Vagina (tissue), 2 donors: ENCODE measurements around the gene JHY. TPM values are rescaled to one million over a fixed set of nuclear protein-coding genes. Genes with fewer than 3 reads are reported as not detected.
A peak's percentile ranks its signal among the peaks of the same experiment; 100 is the strongest.

Source experiments
- DNase-seq, 2 donors: peaks; one replicate each; pipeline ENCODE4 v3.0.0-alpha.2; 2017; ENCODE audit errors: extremely low spot score in 2 of 2
- H3K27ac ChIP-seq: fragments of 200-600 bp; sonication (generic); one replicate; pipeline ENCODE4 v1.5.1; 2019
- H3K27me3 ChIP-seq: fragments of 200-600 bp; sonication (generic); one replicate; pipeline ENCODE4 v1.5.1; 2019
- H3K36me3 ChIP-seq, 2 donors: fragments of 200-600 bp; sonication (generic); one replicate each; pipeline ENCODE4 v1.5.1; 2017 to 2019
- H3K4me1 ChIP-seq: fragments of 200-600 bp; sonication (generic); one replicate; pipeline ENCODE4 v1.5.1; 2019
- H3K4me3 ChIP-seq, 2 donors: fragments of 200-600 bp; sonication (generic); 1 replicate in 1 of 2; 2 replicates in 1 of 2; pipeline ENCODE4 v1.5.1; 2016 to 2019
- H3K9me3 ChIP-seq: fragments of 200-600 bp; sonication (generic); one replicate; pipeline ENCODE4 v1.5.1; 2019
- CTCF ChIP-seq, 3 experiments: fragments of 450-650 bp in 2 of 3; fragments of 200-600 bp in 1 of 3; sonication (generic) in 1 of 3; IDR thresholded peaks; one replicate each; pipeline ENCODE4 v1.5.1; 2017 to 2019; ENCODE audit warnings: antibody characterized with exemption in 3 of 3, mild to moderate bottlenecking in 2 of 3, moderate library complexity in 2 of 3
- POLR2A ChIP-seq, 2 donors: fragments of 450-650 bp; IDR thresholded peaks; one replicate each; pipeline ENCODE4 v1.6.1; 2017; ENCODE audit warnings: antibody characterized with exemption in 2 of 2, mild to moderate bottlenecking in 2 of 2, moderate library complexity in 2 of 2
- POLR2AphosphoS5 ChIP-seq, 2 donors: sonication (generic); formaldehyde crosslinking; IDR thresholded peaks; one replicate each; pipeline ENCODE4 v1.9.0; 2017; ENCODE audit warnings: antibody characterized with exemption in 2 of 2, mild to moderate bottlenecking in 2 of 2, low read depth in 1 of 2; ENCODE audit not compliant: insufficient read depth in 1 of 2
- intact Hi-C: fragments of 100-400 bp; cut with DNase I; formaldehyde crosslinking; loops from one replicate; pipeline ENCODE4 v1.15.1; 2023
- total RNA-seq: library from RNA; depleted of rRNA; stranded (reverse); fragments of >200 nt; gene quantifications from one replicate; pipeline ENCODE4 v1.2.3, GENCODE V29; 2016

The JHY gene
- total RNA-seq, 1 donor from 2014 or later: 7.6 TPM

DNA sequence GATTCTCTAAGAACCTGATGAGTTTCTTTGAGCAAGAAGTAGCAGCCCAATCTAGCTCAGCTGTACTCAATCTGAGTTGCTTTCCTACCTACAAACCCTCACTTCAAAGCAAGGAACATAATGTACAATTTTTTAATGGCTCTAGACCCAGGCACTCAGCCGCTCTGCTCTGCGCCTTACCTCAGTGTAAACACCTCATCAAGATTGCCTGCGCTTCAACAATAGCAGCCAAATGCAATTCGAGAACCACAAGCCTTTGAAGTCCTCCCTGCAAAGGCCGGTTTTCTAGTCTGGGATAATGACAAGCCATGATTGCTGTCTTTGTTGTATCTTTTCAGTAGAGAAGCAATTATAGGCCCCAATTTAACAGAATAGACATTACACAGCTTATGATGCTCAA, 38.0 kb downstream of the JHY start:
- no peak for DNase-seq
- H3K27me3 ChIP-seq: no peaks in the 10 kb centered on the region
- intact Hi-C loops: no loop called here
- H3K27ac ChIP-seq: no peak overlapping the region
- no peak for TF ChIP-seq POLR2A (IDR thresholded peaks at IDR 0.05)
- no peak for TF ChIP-seq CTCF (IDR thresholded peaks at IDR 0.05)
- no peak for TF ChIP-seq POLR2AphosphoS5 (IDR thresholded peaks at IDR 0.05; ENCODE audit: insufficient read depth in 1 of 2, low read depth in 1 of 2)
- no peaks in the 10 kb centered on the region for H3K36me3 ChIP-seq
- H3K4me1 ChIP-seq: no peaks in the 10 kb centered on the region
- no peaks in the 10 kb centered on the region for H3K9me3 ChIP-seq
- H3K4me3 ChIP-seq: no peak overlapping the region

GRCh38 chr11:122922893-122923292, 40.3 kb downstream of the JHY start:
- Histone ChIP-seq H3K27ac (no peak overlapping the region), H3K4me1 (no peaks in the 10 kb centered on the region), H3K36me3 (no peaks in the 10 kb centered on the region), H3K27me3 (no peaks in the 10 kb centered on the region), H3K4me3 (no peak overlapping the region), H3K9me3 (no peaks in the 10 kb centered on the region)
- TF ChIP-seq POLR2A (IDR thresholded peaks at IDR 0.05): no peak
- TF ChIP-seq CTCF (IDR thresholded peaks at IDR 0.05): no peak
- TF ChIP-seq POLR2AphosphoS5 (IDR thresholded peaks at IDR 0.05; ENCODE audit: insufficient read depth in 1 of 2, low read depth in 1 of 2): no peak
- intact Hi-C loops: no loop called here
- no peak for DNase-seq

DNA sequence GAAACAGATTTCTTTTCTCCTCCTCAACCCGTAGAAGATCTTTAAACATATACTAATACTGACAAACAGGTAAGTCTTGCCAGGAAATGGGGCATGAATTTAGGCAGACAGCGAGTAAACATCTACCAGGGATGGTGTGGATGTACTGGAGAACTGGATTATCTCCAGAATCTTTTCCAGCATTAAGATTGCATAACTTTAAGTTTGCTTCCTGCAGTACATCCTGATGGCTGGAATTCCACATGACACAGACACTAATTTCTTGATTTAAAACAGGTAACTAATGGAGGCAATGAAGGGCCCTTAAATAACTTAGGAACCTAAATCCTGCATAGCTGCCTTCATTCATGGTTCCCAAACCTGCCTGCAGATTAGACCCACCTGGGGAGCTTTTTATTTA, 40.7 kb downstream of the JHY start:
- TF ChIP-seq POLR2AphosphoS5 (IDR thresholded peaks at IDR 0.05; ENCODE audit: insufficient read depth in 1 of 2, low read depth in 1 of 2) (no peak), CTCF (IDR thresholded peaks at IDR 0.05) (no peak), POLR2A (IDR thresholded peaks at IDR 0.05) (no peak)
- no peaks in the 10 kb centered on the region for H3K9me3 ChIP-seq
- no peaks in the 10 kb centered on the region for H3K4me1 ChIP-seq
- H3K4me3 ChIP-seq: no peak overlapping the region
- no peak overlapping the region for H3K27ac ChIP-seq
- H3K36me3 ChIP-seq: no peaks in the 10 kb centered on the region
- no peak for DNase-seq
- H3K27me3 ChIP-seq: no peaks in the 10 kb centered on the region
- intact Hi-C loops: no loop called here

GRCh38 chr11:122931510-122931909, 49.0 kb downstream of the JHY start:
- Histone ChIP-seq H3K4me1 (no peaks in the 10 kb centered on the region), H3K36me3 (no peaks in the 10 kb centered on the region), H3K9me3 (no peaks in the 10 kb centered on the region), H3K27me3 (no peaks in the 10 kb centered on the region), H3K27ac (no peak overlapping the region), H3K4me3 (no peak overlapping the region)
- TF ChIP-seq POLR2AphosphoS5 (IDR thresholded peaks at IDR 0.05; ENCODE audit: insufficient read depth in 1 of 2, low read depth in 1 of 2) (no peak), CTCF (IDR thresholded peaks at IDR 0.05) (no peak), POLR2A (IDR thresholded peaks at IDR 0.05) (no peak)
- DNase-seq: no peak
- intact Hi-C loops: no loop called here

DNA sequence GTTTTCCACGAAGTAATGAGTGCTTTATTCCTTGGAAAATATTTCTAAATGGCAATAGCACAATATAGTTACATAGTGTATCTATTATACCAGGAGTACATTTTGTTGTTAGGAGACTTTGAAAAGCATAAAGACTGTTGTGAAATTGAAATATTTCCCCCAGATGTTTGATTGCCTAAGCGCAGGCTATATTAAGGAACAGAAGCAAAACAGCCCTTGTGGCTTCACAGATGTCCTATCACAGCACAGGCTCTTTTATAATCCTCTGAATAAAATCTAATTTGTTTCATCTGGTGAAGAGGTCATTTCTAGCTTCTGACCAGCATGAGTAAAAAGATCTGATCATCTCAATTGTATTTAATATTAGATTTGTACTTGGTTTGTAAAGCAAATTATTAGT, 50.9 kb downstream of the JHY start:
- H3K9me3 ChIP-seq: no peaks in the 10 kb centered on the region
- H3K4me3 ChIP-seq: no peak overlapping the region
- no peaks in the 10 kb centered on the region for H3K36me3 ChIP-seq
- no peak for DNase-seq
- H3K27me3 ChIP-seq: no peaks in the 10 kb centered on the region
- no peak overlapping the region for H3K27ac ChIP-seq
- intact Hi-C loops: no loop called here
- TF ChIP-seq POLR2AphosphoS5 (IDR thresholded peaks at IDR 0.05; ENCODE audit: insufficient read depth in 1 of 2, low read depth in 1 of 2) (peak in 1 of 2 donors; percentile 13), POLR2A (IDR thresholded peaks at IDR 0.05) (no peak)
- H3K4me1 ChIP-seq: no peaks in the 10 kb centered on the region

DNA sequence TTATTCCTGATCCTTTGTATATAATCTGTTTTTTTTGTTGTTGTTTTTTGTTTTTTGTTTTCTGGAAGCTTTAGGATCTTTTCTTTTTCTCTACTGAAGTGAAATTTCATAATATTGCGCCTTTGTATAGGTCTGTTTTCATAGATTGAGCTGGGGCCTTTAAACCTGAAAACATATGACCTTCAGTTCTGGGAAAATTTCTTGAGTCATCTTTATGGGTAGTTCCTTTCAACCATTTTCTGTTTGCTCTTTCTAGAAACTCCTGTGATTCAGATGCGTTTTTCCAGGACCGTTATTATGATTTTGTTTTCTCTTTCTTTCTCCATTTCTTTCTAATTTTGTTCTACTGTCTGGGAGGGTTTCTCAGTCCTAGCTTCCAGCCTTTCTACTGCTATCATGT, 55.4 kb downstream of the JHY start:
- Histone ChIP-seq H3K27ac (no peak overlapping the region), H3K36me3 (no peaks in the 10 kb centered on the region), H3K4me1 (no peaks in the 10 kb centered on the region), H3K9me3 (no peaks in the 10 kb centered on the region), H3K4me3 (no peak overlapping the region), H3K27me3 (no peaks in the 10 kb centered on the region)
- no peak for TF ChIP-seq POLR2A (IDR thresholded peaks at IDR 0.05)
- no peak for TF ChIP-seq CTCF (IDR thresholded peaks at IDR 0.05)
- TF ChIP-seq POLR2AphosphoS5 (IDR thresholded peaks at IDR 0.05; ENCODE audit: insufficient read depth in 1 of 2, low read depth in 1 of 2): no peak
- DNase-seq: no peak
- intact Hi-C loops: no loop called here
